Prostate gland (tissue), 2 donors: ENCODE results near the gene GPR173.

ENCODE experiments used
- CTCF ChIP-seq, 4 experiments: fragments of 200-600 bp in 2 of 4; fragments of 450-650 bp in 2 of 4; sonication (generic) in 2 of 4; IDR thresholded peaks; 1 replicate in 3 of 4; 2 replicates in 1 of 4; pipeline ENCODE4 v1.5.1; 2016 to 2019; ENCODE audit warnings: antibody characterized with exemption in 4 of 4, mild to moderate bottlenecking in 2 of 4, moderate library complexity in 2 of 4
- POLR2A ChIP-seq: fragments of 450-650 bp; IDR thresholded peaks from one replicate; pipeline ENCODE4 v1.6.1; 2016; ENCODE audit warnings: antibody characterized with exemption, mild to moderate bottlenecking
- POLR2AphosphoS5 ChIP-seq: sonication (generic); formaldehyde crosslinking; IDR thresholded peaks from one replicate; pipeline ENCODE4 v1.6.1; 2017; ENCODE audit warnings: antibody characterized with exemption

DNA sequence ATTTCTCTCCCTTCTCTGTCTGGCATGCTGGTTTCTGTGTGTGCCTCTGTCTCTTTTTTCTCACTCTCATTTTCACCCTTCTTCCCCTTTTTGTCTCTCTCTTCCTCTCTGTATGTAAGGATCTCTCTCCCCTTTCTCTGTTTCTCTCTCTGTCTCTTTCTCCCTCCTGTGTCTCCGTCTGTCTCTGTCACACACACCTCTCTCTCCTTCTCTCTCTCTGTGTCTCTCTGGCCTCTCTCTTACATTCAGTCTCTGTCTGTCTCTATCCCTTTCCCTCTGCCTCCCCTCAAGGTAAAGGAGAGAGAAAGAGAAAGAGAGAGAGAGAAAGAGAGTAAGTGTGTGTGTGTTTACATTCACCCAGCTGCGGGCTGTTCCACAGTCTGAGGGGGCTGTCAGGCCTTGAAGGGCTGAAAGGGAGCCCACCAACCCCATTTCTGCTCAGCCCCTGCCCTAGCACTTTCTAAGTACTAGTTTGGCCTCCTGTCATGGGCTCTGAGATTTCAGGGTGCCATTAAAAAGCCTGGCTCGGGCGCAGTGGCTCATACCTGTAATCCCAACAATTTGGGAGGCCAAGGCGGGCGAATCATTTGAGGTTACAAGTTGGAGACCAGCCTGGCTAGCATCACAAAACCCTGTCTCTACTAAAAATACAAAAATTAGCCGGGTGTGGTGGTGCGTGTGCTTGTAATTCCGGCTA, 24.0 kb downstream of the GPR173 start:
- no peak for TF ChIP-seq CTCF (IDR thresholded peaks at IDR 0.05)
- no peak for TF ChIP-seq POLR2AphosphoS5
- TF ChIP-seq POLR2A = no peak
